NCI-H69 (cell line): ENCODE data around the gene TPPP3.

ENCODE experiments used
- DNase-seq: peaks from one replicate; lab custom pipeline; 2025; lab: John Stamatoyannopoulos, UW

Gene TPPP3

DNA sequence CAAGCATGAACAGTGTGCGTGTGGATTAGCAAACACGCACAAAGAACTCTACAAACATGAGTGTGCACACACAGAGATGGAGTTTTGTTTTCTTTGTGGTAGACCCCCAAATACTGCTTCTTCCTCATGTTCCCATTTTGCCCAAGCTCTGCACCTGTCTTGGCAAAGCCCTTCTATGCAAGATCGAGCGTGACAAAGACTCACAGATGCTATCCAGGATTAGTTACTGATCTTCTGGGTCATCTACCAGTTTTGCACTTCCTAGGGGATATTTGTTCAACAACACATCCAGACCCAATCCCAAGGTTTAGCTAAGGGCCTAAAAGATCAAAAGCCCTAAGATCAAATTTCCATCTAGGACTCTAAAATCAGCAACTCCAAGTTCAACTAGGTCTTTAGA lies 50.7 kb downstream of the TPPP3 start:
- no peak for DNase-seq

DNA sequence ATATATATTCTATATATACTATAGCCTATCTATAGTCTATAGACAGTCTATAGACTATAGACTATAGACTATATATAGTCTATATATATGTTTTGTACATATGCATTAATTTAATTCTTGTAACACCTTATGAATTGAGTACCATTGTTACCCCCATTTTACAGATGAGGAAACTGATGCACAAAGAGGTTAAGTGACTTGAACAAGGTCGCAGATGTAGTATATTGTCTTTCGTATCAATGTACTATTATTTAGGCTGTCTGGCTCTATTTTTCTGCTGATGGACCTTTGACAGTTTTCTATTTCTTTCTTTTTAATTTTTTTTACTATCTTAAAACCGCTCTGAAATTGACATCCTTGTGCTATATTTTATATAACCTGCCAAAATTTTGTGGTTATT lies 52.0 kb downstream of the TPPP3 start:
- DNase-seq: no peak
